Nephron (organoid): Measurements from ENCODE around the gene HES3.
"Not testable (repeated sequence)": the region's sequence is repeated elsewhere in the genome, so short reads cannot be mapped to it uniquely, and the experiment has no call there.

ENCODE experiments used
- H3K27ac Mint-ChIP-seq, 3 experiments: 2 replicates each; pipeline ENCODE4 v1.8.0; 2020; ENCODE audit warnings: mixed read lengths in 3 of 3, mild to moderate bottlenecking in 2 of 3, moderate library complexity in 1 of 3
- H3K27me3 Mint-ChIP-seq: 2 replicates; pipeline ENCODE4 v1.8.0; 2021; ENCODE audit warnings: low read depth, mild to moderate bottlenecking, moderate library complexity, mixed read lengths
- H3K36me3 Mint-ChIP-seq: 2 replicates; pipeline ENCODE4 v1.8.0; 2020; ENCODE audit warnings: low read depth, mixed read lengths
- H3K4me1 Mint-ChIP-seq: 2 replicates; pipeline ENCODE4 v1.8.0; 2020; ENCODE audit warnings: mixed read lengths
- H3K4me3 Mint-ChIP-seq, 3 experiments: 2 replicates each; pipeline ENCODE4 v1.8.0; 2020; ENCODE audit warnings: mild to moderate bottlenecking in 3 of 3, mixed read lengths in 3 of 3, moderate library complexity in 2 of 3
- H3K9me3 Mint-ChIP-seq: 2 replicates; pipeline ENCODE4 v1.8.0; 2020; ENCODE audit warnings: mixed read lengths
- TF ChIP-seq, protein P1 (sequence below), 3 experiments: fragments of 200-600 bp; sonication (generic); IDR thresholded peaks; one replicate each; pipeline ENCODE4 v1.5.0; 2021; ENCODE audit warnings: antibody characterized with exemption in 3 of 3; ENCODE audit not compliant: unreplicated experiment in 3 of 3

HES3 gene

DNA sequence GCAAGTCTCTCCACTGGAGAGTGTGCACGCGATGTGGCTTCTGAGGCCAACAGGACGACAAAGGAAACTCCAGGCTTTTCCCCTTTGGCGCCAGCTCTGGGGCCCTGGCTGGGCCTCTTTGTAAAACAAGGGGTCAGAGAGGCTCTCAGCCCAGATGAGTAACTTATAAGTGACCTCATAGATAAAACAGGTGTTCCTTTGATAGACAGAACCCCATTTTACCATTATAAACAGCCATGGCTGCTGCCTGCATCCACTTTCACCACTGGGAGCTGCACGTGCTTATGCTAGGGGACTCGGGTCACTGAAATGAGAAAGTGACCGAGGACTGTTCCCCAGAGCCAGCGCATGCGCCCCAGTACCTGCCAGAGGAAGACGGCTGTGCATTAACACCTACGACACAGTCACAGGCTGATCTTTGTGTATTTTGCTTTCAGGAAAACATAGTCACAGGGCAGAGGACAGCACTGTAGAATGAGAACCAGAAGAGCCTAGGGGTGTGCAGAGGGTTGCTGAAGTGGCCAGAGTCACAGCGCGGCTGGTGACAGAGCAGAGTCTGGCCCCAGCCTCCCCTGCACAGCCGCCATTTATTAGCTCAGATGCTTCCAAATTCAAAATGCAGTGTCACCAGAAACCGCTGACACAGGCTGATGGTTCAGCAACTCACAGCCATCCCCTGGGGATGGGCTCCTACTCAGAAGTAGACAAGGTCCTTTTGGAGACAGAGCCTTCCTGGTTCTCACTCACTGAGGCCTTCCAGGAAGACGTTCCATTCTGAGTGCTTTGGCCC is 25.4 kb upstream of the HES3 start:
- TF ChIP-seq, protein P1, sequence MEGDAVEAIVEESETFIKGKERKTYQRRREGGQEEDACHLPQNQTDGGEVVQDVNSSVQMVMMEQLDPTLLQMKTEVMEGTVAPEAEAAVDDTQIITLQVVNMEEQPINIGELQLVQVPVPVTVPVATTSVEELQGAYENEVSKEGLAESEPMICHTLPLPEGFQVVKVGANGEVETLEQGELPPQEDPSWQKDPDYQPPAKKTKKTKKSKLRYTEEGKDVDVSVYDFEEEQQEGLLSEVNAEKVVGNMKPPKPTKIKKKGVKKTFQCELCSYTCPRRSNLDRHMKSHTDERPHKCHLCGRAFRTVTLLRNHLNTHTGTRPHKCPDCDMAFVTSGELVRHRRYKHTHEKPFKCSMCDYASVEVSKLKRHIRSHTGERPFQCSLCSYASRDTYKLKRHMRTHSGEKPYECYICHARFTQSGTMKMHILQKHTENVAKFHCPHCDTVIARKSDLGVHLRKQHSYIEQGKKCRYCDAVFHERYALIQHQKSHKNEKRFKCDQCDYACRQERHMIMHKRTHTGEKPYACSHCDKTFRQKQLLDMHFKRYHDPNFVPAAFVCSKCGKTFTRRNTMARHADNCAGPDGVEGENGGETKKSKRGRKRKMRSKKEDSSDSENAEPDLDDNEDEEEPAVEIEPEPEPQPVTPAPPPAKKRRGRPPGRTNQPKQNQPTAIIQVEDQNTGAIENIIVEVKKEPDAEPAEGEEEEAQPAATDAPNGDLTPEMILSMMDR (IDR thresholded peaks at IDR 0.05; ENCODE audit: unreplicated experiment in 3 of 3), result no peak
- H3K4me1 Mint-ChIP-seq, result peaks cover 13% of the 10 kb centered on the region
- peaks cover 3% of the 10 kb centered on the region for H3K27me3 Mint-ChIP-seq
- no peaks in the 10 kb centered on the region for H3K9me3 Mint-ChIP-seq
- H3K27ac Mint-ChIP-seq, result peak overlapping the region; percentile 44 to 93 (median 83)
- no peak overlapping the region for H3K4me3 Mint-ChIP-seq
- peaks cover 33% of the 10 kb centered on the region for H3K36me3 Mint-ChIP-seq

DNA sequence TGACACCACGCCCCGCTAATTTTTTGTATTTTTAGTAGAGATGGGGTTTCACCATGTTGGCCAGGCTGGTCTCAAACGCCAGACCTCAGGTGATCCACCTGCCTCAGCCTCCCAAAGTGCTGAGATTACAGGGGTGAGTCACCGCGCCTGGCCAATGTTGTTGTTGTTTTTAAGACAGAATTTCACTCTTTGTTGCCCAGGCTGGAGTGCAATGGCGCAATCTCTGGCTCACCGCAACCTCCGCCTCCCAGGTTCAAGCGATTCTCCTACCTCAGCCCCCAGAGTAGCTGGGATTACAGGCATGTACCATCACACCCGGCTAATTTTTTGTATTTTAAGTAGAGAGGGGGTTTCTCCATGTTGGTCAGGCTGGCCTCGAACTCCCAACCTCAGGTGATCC is 24.3 kb upstream of the HES3 start:
- not testable (repeated sequence) for H3K27me3 Mint-ChIP-seq, H3K4me3 Mint-ChIP-seq, H3K9me3 Mint-ChIP-seq, H3K27ac Mint-ChIP-seq
- H3K36me3 Mint-ChIP-seq, result peaks cover 38% of the 10 kb centered on the region
- H3K4me1 Mint-ChIP-seq, result peaks cover 13% of the 10 kb centered on the region

DNA sequence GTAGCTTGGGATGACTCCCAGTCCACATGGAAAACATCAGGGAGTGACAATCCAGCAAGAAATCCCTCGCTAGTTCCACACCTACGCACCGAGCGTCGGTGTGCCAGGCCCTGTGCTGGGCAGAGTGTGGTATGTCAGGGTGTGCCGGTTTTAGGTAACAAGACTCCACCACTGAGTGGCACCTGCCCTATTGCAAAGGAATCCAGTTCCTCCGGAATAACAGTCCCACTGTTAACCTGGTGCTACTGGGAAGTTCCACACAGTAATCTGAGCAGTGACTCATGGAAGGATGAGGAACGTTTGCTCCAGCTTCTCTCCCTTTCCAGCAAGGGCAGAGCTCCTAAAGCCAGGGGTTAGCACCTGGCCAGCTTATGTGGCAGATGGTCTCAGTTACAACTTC is 23.7 kb upstream of the HES3 start:
- no peak overlapping the region for H3K27ac Mint-ChIP-seq
- no peaks in the 10 kb centered on the region for H3K9me3 Mint-ChIP-seq
- peaks cover 3% of the 10 kb centered on the region for H3K27me3 Mint-ChIP-seq
- TF ChIP-seq, protein P1 (IDR thresholded peaks at IDR 0.05; ENCODE audit: unreplicated experiment in 3 of 3), result no peak
- H3K4me1 Mint-ChIP-seq, result peaks cover 13% of the 10 kb centered on the region
- H3K36me3 Mint-ChIP-seq, result peaks cover 43% of the 10 kb centered on the region
- no peak overlapping the region for H3K4me3 Mint-ChIP-seq

DNA sequence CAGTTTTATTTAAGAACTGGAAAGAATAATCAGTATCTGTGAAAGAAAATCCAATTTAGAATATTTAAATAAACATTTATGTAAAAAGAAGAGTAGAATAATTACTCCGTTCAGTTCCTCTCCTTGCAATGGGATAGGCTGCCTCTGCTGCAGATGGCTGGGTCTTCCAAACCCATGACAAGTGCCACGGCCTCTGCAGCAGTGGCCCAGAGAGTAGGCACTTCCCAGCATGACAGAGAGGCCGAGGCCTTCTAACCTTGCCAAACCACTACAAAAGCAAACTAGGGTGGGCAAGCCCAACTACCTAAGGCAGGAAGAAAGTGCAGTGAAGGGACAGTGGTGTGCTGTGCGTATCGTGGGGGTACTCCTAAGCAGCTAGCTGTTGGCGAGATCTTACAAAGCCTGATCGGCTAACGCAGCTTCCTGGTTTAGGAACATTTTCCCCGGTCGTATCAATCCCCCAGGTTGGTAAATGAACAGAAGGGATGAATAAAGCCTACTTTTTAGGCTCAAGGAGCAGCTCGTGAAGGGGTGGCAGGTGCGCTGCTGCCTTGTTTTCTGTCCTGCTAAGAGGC is 22.7 kb upstream of the HES3 start:
- Mint-ChIP-seq H3K4me3 (no peak overlapping the region), H3K27ac (no peak overlapping the region), H3K4me1 (peaks cover 13% of the 10 kb centered on the region), H3K9me3 (no peaks in the 10 kb centered on the region), H3K36me3 (peaks cover 45% of the 10 kb centered on the region), H3K27me3 (peaks cover 3% of the 10 kb centered on the region)
- TF ChIP-seq, protein P1 (IDR thresholded peaks at IDR 0.05; ENCODE audit: unreplicated experiment in 3 of 3), result no peak

DNA sequence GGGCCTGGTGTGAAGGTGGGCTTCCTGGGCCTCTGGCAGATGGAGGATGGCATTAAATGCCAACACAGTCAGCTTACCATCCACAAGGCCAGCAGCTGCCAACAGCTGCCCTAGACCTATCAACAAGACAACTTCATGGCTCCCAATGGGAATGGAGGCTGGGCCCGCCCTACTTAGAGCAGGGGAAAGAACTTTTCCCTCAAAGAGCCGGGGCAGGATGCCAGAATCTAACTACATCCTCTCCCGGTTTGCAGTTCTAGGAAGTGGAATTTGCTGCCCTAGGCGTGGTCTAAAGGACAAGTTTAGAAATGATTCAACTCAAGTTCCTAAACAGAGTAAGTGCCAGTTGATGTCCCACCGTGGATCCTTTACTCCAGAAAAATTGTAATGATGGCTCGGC is 21.3 kb upstream of the HES3 start:
- Mint-ChIP-seq H3K4me3 (no peak overlapping the region), H3K36me3 (peaks cover 47% of the 10 kb centered on the region), H3K27ac (no peak overlapping the region), H3K4me1 (peaks cover 13% of the 10 kb centered on the region), H3K27me3 (peaks cover under 1% of the 10 kb centered on the region), H3K9me3 (no peaks in the 10 kb centered on the region)
- TF ChIP-seq, protein P1 (IDR thresholded peaks at IDR 0.05; ENCODE audit: unreplicated experiment in 3 of 3), result no peak

DNA sequence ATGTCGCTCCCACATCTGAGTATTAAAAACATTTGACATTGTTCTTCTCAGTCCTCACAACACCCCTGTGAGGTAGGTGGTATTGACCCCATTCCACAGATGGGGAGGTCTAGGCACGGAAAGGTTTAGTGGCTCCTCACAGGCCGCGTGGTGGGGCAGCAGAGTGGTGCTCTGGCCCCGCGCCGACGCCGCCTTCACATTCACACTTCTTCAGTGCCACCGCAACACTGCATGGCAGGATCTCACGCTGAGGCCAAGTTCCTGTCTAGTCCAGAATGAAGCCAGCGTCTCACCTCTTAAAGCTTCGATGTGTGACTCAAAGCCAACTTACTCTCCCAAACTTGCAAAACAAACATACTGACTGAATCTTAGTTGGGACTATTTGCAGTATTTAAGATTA is 20.4 kb upstream of the HES3 start:
- H3K4me3 Mint-ChIP-seq, result no peak overlapping the region
- H3K9me3 Mint-ChIP-seq, result no peaks in the 10 kb centered on the region
- TF ChIP-seq, protein P1 (IDR thresholded peaks at IDR 0.05; ENCODE audit: unreplicated experiment in 3 of 3), result no peak
- peaks cover 10% of the 10 kb centered on the region for H3K4me1 Mint-ChIP-seq
- H3K36me3 Mint-ChIP-seq, result peaks cover 47% of the 10 kb centered on the region
- no peaks in the 10 kb centered on the region for H3K27me3 Mint-ChIP-seq
- H3K27ac Mint-ChIP-seq, result no peak overlapping the region
